HCT116 (cell line): ENCODE results near the gene PLD1. TPM values are rescaled to one million over a fixed set of nuclear protein-coding genes. Genes with fewer than 3 reads are reported as not detected.
A peak's percentile ranks its signal among the peaks of the same experiment; 100 is the strongest.

Source experiments
- ATAC-seq: fragments of 200-7000 bp; cut with Tn5 transposase; 2 replicates; pipeline ENCODE4 v1.9.1; 2020; ENCODE audit warnings: mild to moderate bottlenecking, moderate library complexity
- BruUV-seq: library from RNA; stranded (reverse); fragments of 400-500 nt; replicated peaks from 2 replicates; lab custom pipeline; 2021; lab: Mats Ljungman, UMichigan
- CTCF ChIA-PET: fragments of 300-600 bp; sonication (Branson Sonifier 250); formaldehyde crosslinking; loops from one replicate; lab custom pipeline; 2021; ENCODE audit warnings: antibody characterized with exemption; lab: Charles Lee
- POLR2A ChIA-PET: fragments of 300-600, 350-600 bp; sonication (Branson Sonifier 250); formaldehyde crosslinking; loops from one replicate; lab custom pipeline; 2021; ENCODE audit warnings: antibody characterized with exemption; lab: Charles Lee
- RAD21 ChIA-PET, 2 experiments: fragments of 300-600 bp; sonication (Branson Sonifier 250); formaldehyde crosslinking; loops; one replicate each; lab custom pipeline; 2023; ENCODE audit warnings: low total read pairs in 2 of 2; ENCODE audit not compliant: uncharacterized antibody in 2 of 2, unreplicated experiment in 2 of 2, low non-redundant PET in 1 of 2; lab: Charles Lee
- DNase-seq: peaks from one replicate; pipeline ENCODE4 v3.0.0-alpha.2; 2010; ENCODE audit warnings: low read depth, low spot score
- H2AFZ ChIP-seq: fragments of 200-600 bp; shearing (Covaris generic), sonication (generic); 2 replicates; pipeline ENCODE4 v1.6.1; 2017; ENCODE audit warnings: low read depth, mixed run types, mixed read lengths, antibody characterized with exemption, low read length; ENCODE audit not compliant: poor library complexity, severe bottlenecking
- H3K27ac ChIP-seq: 2 replicates; pipeline ENCODE4 v1.5.1; 2012; ENCODE audit warnings: low read depth, low read length
- H3K27me3 ChIP-seq: fragments of 200-600 bp; sonication (generic); 2 replicates; pipeline ENCODE4 v1.6.1; 2016; ENCODE audit warnings: mixed run types, low read length, mixed read lengths; ENCODE audit not compliant: insufficient read depth
- H3K36me3 ChIP-seq, 2 experiments: fragments of 200-500 bp in 1 of 2; fragments of 200-600 bp in 1 of 2; sonication (Bioruptor generic) in 1 of 2; sonication (generic) in 1 of 2; 2 replicates each; pipeline versions ENCODE4 v1.5.1 to v1.6.1; 2014 to 2016; ENCODE audit warnings: low read length in 2 of 2, inconsistent platforms in 1 of 2, mixed read lengths in 1 of 2, mixed run types in 1 of 2; ENCODE audit not compliant: insufficient read depth in 2 of 2, control insufficient read depth in 1 of 2
- H3K4me1 ChIP-seq, 2 experiments: fragments of 200-600 bp in 1 of 2; sonication (generic) in 1 of 2; 2 replicates each; pipeline versions ENCODE4 v1.5.1 to v1.6.1; 2012 to 2017; ENCODE audit warnings: low read length in 2 of 2, inconsistent platforms in 1 of 2, mild to moderate bottlenecking in 1 of 2, mixed read lengths in 1 of 2, mixed run types in 1 of 2, moderate library complexity in 1 of 2; ENCODE audit not compliant: insufficient read depth in 2 of 2, control insufficient read depth in 1 of 2
- H3K4me2 ChIP-seq: fragments of 200-600 bp; sonication (generic); 2 replicates; pipeline ENCODE4 v1.6.1; 2017; ENCODE audit warnings: mixed run types, low read length, mixed read lengths
- H3K4me3 ChIP-seq, 2 experiments: fragments of 200-600 bp in 1 of 2; sonication (generic) in 1 of 2; replicated peaks in 1 of 2; 2 replicates each; pipeline ENCODE4 v1.5.1; 2011 to 2016; ENCODE audit warnings: low read length in 2 of 2, control low read depth in 1 of 2, low read depth in 1 of 2, mild to moderate bottlenecking in 1 of 2, mixed read lengths in 1 of 2, mixed run types in 1 of 2
- H3K79me2 ChIP-seq: fragments of 200-600 bp; sonication (generic); 2 replicates; pipeline ENCODE4 v1.6.1; 2017; ENCODE audit warnings: mild to moderate bottlenecking, mixed run types, low read length, moderate library complexity, mixed read lengths; ENCODE audit not compliant: insufficient read depth
- H3K9ac ChIP-seq: fragments of 200-600 bp; sonication (generic); 2 replicates; pipeline ENCODE4 v1.6.1; 2016; ENCODE audit warnings: low read length, mixed read lengths
- H3K9me2 ChIP-seq: fragments of 200-600 bp; sonication (generic), shearing (Covaris generic); 2 replicates; pipeline ENCODE4 v1.6.1; 2017; ENCODE audit warnings: mixed run types, mild to moderate bottlenecking, moderate library complexity; ENCODE audit not compliant: insufficient read depth
- H3K9me3 ChIP-seq, 2 experiments: fragments of 200-500 bp in 1 of 2; fragments of 200-600 bp in 1 of 2; sonication (Bioruptor generic) in 1 of 2; sonication (generic) in 1 of 2; 2 replicates each; pipeline ENCODE4 v1.6.1; 2014 to 2017; ENCODE audit warnings: low read length in 2 of 2, mixed read lengths in 2 of 2, inconsistent platforms in 1 of 2, low read depth in 1 of 2, mild to moderate bottlenecking in 1 of 2, mixed run types in 1 of 2, moderate library complexity in 1 of 2; ENCODE audit not compliant: control insufficient read depth in 1 of 2, insufficient read depth in 1 of 2
- H4K20me1 ChIP-seq: fragments of 200-600 bp; sonication (generic), shearing (Covaris generic); 2 replicates; pipeline ENCODE4 v1.6.1; 2017; ENCODE audit warnings: mixed run types, mild to moderate bottlenecking, moderate library complexity; ENCODE audit not compliant: insufficient read depth
- CBX3 ChIP-seq: IDR thresholded peaks from 2 replicates; pipeline ENCODE4 v1.6.1; 2012; ENCODE audit warnings: low read depth
- CEBPB ChIP-seq: IDR thresholded peaks from 2 replicates; pipeline ENCODE4 v1.6.1; 2012; ENCODE audit warnings: low read depth
- CTCF ChIP-seq, 3 experiments: fragments of 200-600 bp in 1 of 3; sonication (generic) in 1 of 3; IDR thresholded peaks in 2 of 3; conservative IDR thresholded peaks in 1 of 3; 2 replicates each; pipeline ENCODE4 v1.5.1; 2012 to 2017; ENCODE audit warnings: low read depth in 2 of 3, low read length in 2 of 3, antibody characterized with exemption in 1 of 3, borderline replicate concordance in 1 of 3, control low read depth in 1 of 3, mild to moderate bottlenecking in 1 of 3, mixed read lengths in 1 of 3, mixed run types in 1 of 3, moderate library complexity in 1 of 3; ENCODE audit not compliant: insufficient read depth in 1 of 3
- POLR2A ChIP-seq: IDR thresholded peaks from 2 replicates; pipeline ENCODE4 v1.7.0; 2011; ENCODE audit warnings: borderline replicate concordance; ENCODE audit not compliant: insufficient read depth, insufficient read length; ENCODE audit errors: extremely low read depth
- RAD21 ChIP-seq: IDR thresholded peaks from 2 replicates; pipeline ENCODE4 v1.6.1; 2012; ENCODE audit warnings: low read depth, mild to moderate bottlenecking
- REST ChIP-seq: IDR thresholded peaks from 2 replicates; pipeline ENCODE4 v1.6.1; 2012; ENCODE audit warnings: low read depth
- intact Hi-C: fragments of 100-400 bp; cut with micrococcal nuclease; formaldehyde crosslinking; loops from 2 replicates; pipeline ENCODE4 v1.10.0; 2022
- total RNA-seq: library from RNA; stranded (reverse); gene quantifications from one replicate; pipeline ENCODE4 v1.2.1, GENCODE V29; 2021; ENCODE audit not compliant: unreplicated experiment

Gene PLD1
- total RNA-seq, 1 experiment from 2014 or later, result 8.4 TPM

GRCh38 chr3:171646357-171647133 is 163.7 kb downstream of the PLD1 start:
- Histone ChIP-seq H3K79me2 (no peaks in the 10 kb centered on the region), H4K20me1 (no peaks in the 10 kb centered on the region), H3K36me3 (no peaks in the 10 kb centered on the region), H3K4me1 (no peaks in the 10 kb centered on the region), H3K27ac (no peak overlapping the region), H3K4me3 (no peak overlapping the region), H3K9me2 (no peaks in the 10 kb centered on the region), H3K9ac (no peak overlapping the region), H3K27me3 (no peaks in the 10 kb centered on the region), H3K4me2 (no peak overlapping the region), H3K9me3 (no peaks in the 10 kb centered on the region), H2AFZ (no peak overlapping the region)
- intact Hi-C loops, result loop anchor here (1.0 to 10.0 kb wide), 6 partner anchors 126 to 1018 kb away; no protein-coding TSS in a partner anchor
- CTCF ChIA-PET, result interaction anchor here (4.2 kb wide), 1 partner anchor 125 kb away, joined by 23 read pairs; no protein-coding TSS in a partner anchor
- ATAC-seq (peak; percentile 49; the same call in 1 of the 2 replicates), DNase-seq (peak; percentile 36)
- POLR2A ChIA-PET, result no interaction called here
- BruUV-seq, result no TSS peak
- RAD21 ChIA-PET, result no interaction called here
- TF ChIP-seq CTCF (IDR thresholded peaks at IDR 0.05 in 2 of 3, conservative IDR thresholded peaks at IDR 0.05 in 1 of 3; ENCODE audit: borderline replicate concordance in 1 of 3, insufficient read depth in 1 of 3, low read depth in 2 of 3, low read length in 2 of 3) (peak; percentile 45 to 69 (median 58)), CBX3 (no peak), POLR2A (no peak), CEBPB (no peak), RAD21 (peak; percentile 79)

GRCh38 chr3:171644681-171645080 is 165.6 kb downstream of the PLD1 start:
- Histone ChIP-seq H3K4me3 (no peak overlapping the region), H3K4me1 (peaks cover 5 to 6% of the 10 kb centered on the region in 2 experiments; a peak in 3 of 4 replicates), H3K27ac (no peak overlapping the region), H3K9ac (no peak overlapping the region), H2AFZ (no peak overlapping the region), H4K20me1 (no peaks in the 10 kb centered on the region), H3K79me2 (no peaks in the 10 kb centered on the region), H3K27me3 (no peaks in the 10 kb centered on the region), H3K36me3 (no peaks in the 10 kb centered on the region), H3K9me3 (no peaks in the 10 kb centered on the region), H3K4me2 (no peak overlapping the region), H3K9me2 (no peaks in the 10 kb centered on the region)
- DNase-seq (no peak), ATAC-seq (no peak)
- ChIA-PET RAD21 (interaction anchor here in 1 of 2 experiments (1.3 kb wide), 1 partner anchor 185 kb away, joined by 4 read pairs; no protein-coding TSS in a partner anchor), CTCF (interaction anchor here (2.4 to 4.2 kb wide), 2 partner anchors 127 to 185 kb away, joined by 8 to 23 read pairs; no protein-coding TSS in a partner anchor), POLR2A (no interaction called here)
- TF ChIP-seq CTCF (IDR thresholded peaks at IDR 0.05 in 2 of 3, conservative IDR thresholded peaks at IDR 0.05 in 1 of 3; ENCODE audit: borderline replicate concordance in 1 of 3, insufficient read depth in 1 of 3, low read depth in 2 of 3, low read length in 2 of 3), result no peak
- TF ChIP-seq REST, result no peak
- intact Hi-C loops, result loop anchor here (5.0 to 10.0 kb wide), 4 partner anchors 680 to 1020 kb away; no protein-coding TSS in a partner anchor
- BruUV-seq, result no TSS peak
